GM19455 (cell line): ENCODE measurements around the gene UCN2.

Source experiments
- ATAC-seq: cut with Tn5 transposase; IDR thresholded peaks from one replicate; pipeline ENCODE4 v1.9.1; 2021; ENCODE audit not compliant: unreplicated experiment

UCN2 gene

GRCh38 chr3:48591886-48592518 is 28.4 kb upstream of the UCN2 start:
- ATAC-seq: no peak

GRCh38 chr3:48591436-48591835 is 27.9 kb upstream of the UCN2 start:
- ATAC-seq: no peak

- no peak for ATAC-seq
Measured at GRCh38 chr3:48588230-48588629, 24.6 kb upstream of the UCN2 start.

GRCh38 chr3:48587686-48588085 is 24.1 kb upstream of the UCN2 start:
- no peak for ATAC-seq

GRCh38 chr3:48585411-48585810 is 21.8 kb upstream of the UCN2 start:
- ATAC-seq: no peak

GRCh38 chr3:48584836-48585235 is 21.3 kb upstream of the UCN2 start:
- ATAC-seq: no peak

GRCh38 chr3:48581621-48582481 is 18.3 kb upstream of the UCN2 start:
- ATAC-seq: no peak

- ATAC-seq: no peak
Measured at GRCh38 chr3:48576647-48577046, 13.1 kb upstream of the UCN2 start.

- ATAC-seq: no peak
Measured at GRCh38 chr3:48575366-48575765, 11.8 kb upstream of the UCN2 start.

- no peak for ATAC-seq
Measured at GRCh38 chr3:48573973-48574585, 10.5 kb upstream of the UCN2 start.

GRCh38 chr3:48572517-48572916 is 8.9 kb upstream of the UCN2 start:
- no peak for ATAC-seq

GRCh38 chr3:48571938-48572337 is 8.4 kb upstream of the UCN2 start:
- no peak for ATAC-seq

- no peak for ATAC-seq
Measured at GRCh38 chr3:48569808-48570450, 6.3 kb upstream of the UCN2 start.

GRCh38 chr3:48569400-48569799 is 5.8 kb upstream of the UCN2 start:
- no peak for ATAC-seq

GRCh38 chr3:48568476-48568875 is 4.9 kb upstream of the UCN2 start:
- ATAC-seq: no peak

- ATAC-seq: no peak
Measured at GRCh38 chr3:48567500-48567899, 3.9 kb upstream of the UCN2 start.

- no peak for ATAC-seq
Measured at GRCh38 chr3:48567090-48567489, 3.5 kb upstream of the UCN2 start.

GRCh38 chr3:48566401-48566760 is 2.8 kb upstream of the UCN2 start:
- no peak for ATAC-seq

GRCh38 chr3:48565591-48566400 is 2.2 kb upstream of the UCN2 start:
- ATAC-seq: no peak

- ATAC-seq: no peak
Measured at GRCh38 chr3:48565186-48565585, 1.6 kb upstream of the UCN2 start.

GRCh38 chr3:48564667-48565066 is 1.1 kb upstream of the UCN2 start:
- ATAC-seq: no peak
